Measurements from ENCODE around the gene LACTBL1.

DNA sequence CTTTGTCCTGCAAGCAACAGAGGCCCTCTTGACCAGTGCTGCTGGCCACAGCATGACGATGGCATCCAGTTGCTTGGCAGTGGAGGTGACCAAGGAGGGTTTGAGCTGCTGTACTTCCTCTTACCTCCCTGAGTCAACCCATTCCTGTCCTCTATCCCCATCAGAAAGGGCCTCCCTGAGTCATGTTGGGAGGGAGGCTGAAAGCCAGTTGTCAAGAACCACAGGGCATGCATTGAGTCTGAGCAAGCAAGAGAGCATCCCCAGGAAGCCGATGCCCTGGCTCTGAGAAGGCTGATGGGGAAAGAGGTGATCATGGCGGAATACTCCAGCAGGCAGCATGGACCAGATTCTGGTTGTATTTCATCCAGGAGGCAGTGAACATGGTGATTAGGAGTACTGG lies 69.6 kb downstream of the LACTBL1 start:
- TF ChIP-seq EP300 (IDR thresholded peaks at IDR 0.05; ENCODE audit: borderline replicate concordance), result no peak
- no peak for TF ChIP-seq RAD21 (IDR thresholded peaks at IDR 0.05; ENCODE audit: low read depth)
- no peak for TF ChIP-seq YY1 (IDR thresholded peaks at IDR 0.05; ENCODE audit: low read depth)
- no peak for TF ChIP-seq TAF1 (IDR thresholded peaks at IDR 0.05; ENCODE audit: low read depth)
- no peak for TF ChIP-seq NFIC (IDR thresholded peaks at IDR 0.05)
- no peak for TF ChIP-seq EGR1 (IDR thresholded peaks at IDR 0.05)
- TF ChIP-seq, protein P1, sequence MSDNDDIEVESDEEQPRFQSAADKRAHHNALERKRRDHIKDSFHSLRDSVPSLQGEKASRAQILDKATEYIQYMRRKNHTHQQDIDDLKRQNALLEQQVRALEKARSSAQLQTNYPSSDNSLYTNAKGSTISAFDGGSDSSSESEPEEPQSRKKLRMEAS (IDR thresholded peaks at IDR 0.05), result no peak
- TF ChIP-seq USF1 (IDR thresholded peaks at IDR 0.05), result no peak
- no peak for TF ChIP-seq FOXM1 (IDR thresholded peaks at IDR 0.05; ENCODE audit: borderline replicate concordance, low read depth)
- TF ChIP-seq CREB1 (IDR thresholded peaks at IDR 0.05; ENCODE audit: low read depth), result no peak
- TF ChIP-seq, protein P2, sequence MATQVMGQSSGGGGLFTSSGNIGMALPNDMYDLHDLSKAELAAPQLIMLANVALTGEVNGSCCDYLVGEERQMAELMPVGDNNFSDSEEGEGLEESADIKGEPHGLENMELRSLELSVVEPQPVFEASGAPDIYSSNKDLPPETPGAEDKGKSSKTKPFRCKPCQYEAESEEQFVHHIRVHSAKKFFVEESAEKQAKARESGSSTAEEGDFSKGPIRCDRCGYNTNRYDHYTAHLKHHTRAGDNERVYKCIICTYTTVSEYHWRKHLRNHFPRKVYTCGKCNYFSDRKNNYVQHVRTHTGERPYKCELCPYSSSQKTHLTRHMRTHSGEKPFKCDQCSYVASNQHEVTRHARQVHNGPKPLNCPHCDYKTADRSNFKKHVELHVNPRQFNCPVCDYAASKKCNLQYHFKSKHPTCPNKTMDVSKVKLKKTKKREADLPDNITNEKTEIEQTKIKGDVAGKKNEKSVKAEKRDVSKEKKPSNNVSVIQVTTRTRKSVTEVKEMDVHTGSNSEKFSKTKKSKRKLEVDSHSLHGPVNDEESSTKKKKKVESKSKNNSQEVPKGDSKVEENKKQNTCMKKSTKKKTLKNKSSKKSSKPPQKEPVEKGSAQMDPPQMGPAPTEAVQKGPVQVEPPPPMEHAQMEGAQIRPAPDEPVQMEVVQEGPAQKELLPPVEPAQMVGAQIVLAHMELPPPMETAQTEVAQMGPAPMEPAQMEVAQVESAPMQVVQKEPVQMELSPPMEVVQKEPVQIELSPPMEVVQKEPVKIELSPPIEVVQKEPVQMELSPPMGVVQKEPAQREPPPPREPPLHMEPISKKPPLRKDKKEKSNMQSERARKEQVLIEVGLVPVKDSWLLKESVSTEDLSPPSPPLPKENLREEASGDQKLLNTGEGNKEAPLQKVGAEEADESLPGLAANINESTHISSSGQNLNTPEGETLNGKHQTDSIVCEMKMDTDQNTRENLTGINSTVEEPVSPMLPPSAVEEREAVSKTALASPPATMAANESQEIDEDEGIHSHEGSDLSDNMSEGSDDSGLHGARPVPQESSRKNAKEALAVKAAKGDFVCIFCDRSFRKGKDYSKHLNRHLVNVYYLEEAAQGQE (IDR thresholded peaks at IDR 0.05; ENCODE audit: low read depth), result no peak
- no peak for TF ChIP-seq ZBTB7A (IDR thresholded peaks at IDR 0.05; ENCODE audit: low read depth)
- TF ChIP-seq CEBPB (IDR thresholded peaks at IDR 0.05), result no peak
- TF ChIP-seq TEAD4 (IDR thresholded peaks at IDR 0.05), result no peak

All from Ishikawa (cell line).